Lower leg skin (tissue), 4 donors: ENCODE data around the gene GRIK3. TPM values are rescaled to one million over a fixed set of nuclear protein-coding genes. Genes with fewer than 3 reads are reported as not detected.

Experiments used
- DNase-seq, 2 donors: peaks; one replicate each; pipeline ENCODE4 v3.0.0-alpha.2; 2019; ENCODE audit warnings: low spot score in 2 of 2
- H3K4me3 ChIP-seq: fragments of 200-600 bp; sonication (generic); 2 replicates; pipeline ENCODE4 v1.5.1; 2017; ENCODE audit warnings: mild to moderate bottlenecking, low read depth; ENCODE audit not compliant: poor library complexity, severe bottlenecking
- CTCF ChIP-seq, 3 donors: fragments of 450-650 bp; IDR thresholded peaks; one replicate each; pipeline ENCODE4 v1.5.1; 2016; ENCODE audit warnings: antibody characterized with exemption in 3 of 3, mild to moderate bottlenecking in 3 of 3, moderate library complexity in 2 of 3
- POLR2A ChIP-seq, 2 donors: fragments of 450-650 bp; IDR thresholded peaks; one replicate each; pipeline ENCODE4 v1.6.1; 2016 to 2017; ENCODE audit warnings: antibody characterized with exemption in 2 of 2, mild to moderate bottlenecking in 1 of 2, moderate library complexity in 1 of 2
- WGBS, 2 donors: methylation state at CpG; one replicate each; pipeline ENCODE4 v1.1.5; 2018; 5-methylcytosine and 5-hydroxymethylcytosine counted together
- intact Hi-C: fragments of 100-400 bp; cut with DNase I; formaldehyde crosslinking; loops from one replicate; pipeline ENCODE4 v1.15.0; 2023; ENCODE audit warnings: low total_unique reads
- total RNA-seq, 4 donors: library from RNA; depleted of rRNA; stranded (reverse); fragments of >200 nt; gene quantifications; one replicate each; pipeline ENCODE4 v1.1.0, GENCODE V29; 2016

Gene GRIK3
- total RNA-seq, 4 donors from 2014 or later = 0.04 to 0.36 (median 0.19) TPM

GRCh38 chr1:36992139-36992943 lies 42.0 kb downstream of the GRIK3 start:
- DNase-seq = no peak
- 73 to 74% methylated on average over 8 of the region's 8 CpGs for WGBS, 2 donors
- intact Hi-C loops = no loop called here
- TF ChIP-seq CTCF (IDR thresholded peaks at IDR 0.05) (no peak), POLR2A (IDR thresholded peaks at IDR 0.05) (no peak)
- no peak overlapping the region for H3K4me3 ChIP-seq

DNA sequence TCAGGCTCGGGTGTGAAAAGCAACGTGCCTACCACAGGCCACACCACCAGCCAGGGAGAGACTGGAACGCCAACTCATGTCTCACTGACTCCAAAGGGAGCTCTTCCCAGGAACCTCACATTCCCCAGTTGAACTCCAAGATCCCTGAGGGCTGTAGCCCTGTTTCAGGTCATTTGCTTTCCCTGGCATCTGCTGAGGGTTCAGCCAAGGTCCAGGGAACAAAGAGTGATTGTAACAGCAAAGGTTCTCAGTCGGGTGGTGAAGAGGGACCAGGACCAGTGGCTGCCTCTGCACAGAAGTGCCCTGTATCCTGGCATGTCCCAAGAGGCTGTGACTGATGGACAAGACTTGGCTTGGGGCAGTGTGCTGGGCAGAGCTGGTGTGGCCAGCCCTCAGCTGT lies 42.8 kb downstream of the GRIK3 start:
- H3K4me3 ChIP-seq = no peak overlapping the region
- intact Hi-C loops = no loop called here
- TF ChIP-seq POLR2A (IDR thresholded peaks at IDR 0.05) = no peak
- no peak for TF ChIP-seq CTCF (IDR thresholded peaks at IDR 0.05)
- no peak for DNase-seq
- WGBS, 2 donors = 55 to 71% methylated on average over 4 of the region's 4 CpGs

DNA sequence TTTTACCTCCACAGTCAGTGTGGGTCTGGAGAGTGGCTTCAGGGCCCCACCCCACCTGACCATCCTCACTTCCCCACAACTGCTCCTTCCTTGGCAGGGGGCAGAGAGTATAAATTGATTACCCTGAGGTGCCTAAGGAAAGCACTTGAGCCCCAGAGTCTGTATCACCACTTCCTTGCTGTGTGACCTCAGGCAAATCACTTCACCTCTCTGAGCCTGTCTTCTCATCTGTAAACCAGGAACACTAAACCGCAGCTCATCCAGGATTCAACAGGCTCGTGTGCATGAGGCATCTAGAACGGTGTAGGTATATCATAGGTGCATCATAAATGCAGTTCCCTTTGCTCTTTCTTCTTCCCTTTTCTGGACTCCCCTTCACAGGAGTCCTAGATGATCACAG lies 43.4 kb downstream of the GRIK3 start:
- intact Hi-C loops = no loop called here
- H3K4me3 ChIP-seq = no peak overlapping the region
- no peak for DNase-seq
- TF ChIP-seq CTCF (IDR thresholded peaks at IDR 0.05) = no peak
- TF ChIP-seq POLR2A (IDR thresholded peaks at IDR 0.05) = no peak
- WGBS, 2 donors = 80 to 94% methylated on average over 3 of the region's 3 CpGs

DNA sequence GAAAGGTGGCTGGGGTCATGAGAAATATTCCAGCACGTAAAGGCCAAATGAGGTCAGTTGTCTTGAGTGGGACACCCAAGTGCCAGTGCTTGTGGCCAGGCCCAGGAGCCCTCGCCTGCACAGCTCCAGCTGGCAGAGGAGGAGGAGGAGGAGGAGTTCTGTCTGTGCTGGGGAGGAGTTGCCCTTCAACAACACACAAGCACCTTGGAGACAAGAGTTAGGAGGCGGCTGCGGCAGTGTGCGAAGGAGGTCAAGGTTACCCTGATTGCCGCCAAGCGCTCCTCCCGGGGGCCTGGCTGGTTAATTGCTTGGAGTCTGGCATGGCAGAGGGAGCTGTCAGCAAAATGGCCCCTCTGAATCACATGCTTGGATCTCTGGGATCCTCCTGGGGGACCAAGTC lies 45.1 kb downstream of the GRIK3 start:
- no peak overlapping the region for H3K4me3 ChIP-seq
- TF ChIP-seq CTCF (IDR thresholded peaks at IDR 0.05) = no peak
- no peak for TF ChIP-seq POLR2A (IDR thresholded peaks at IDR 0.05)
- 71 to 74% methylated on average over 8 of the region's 8 CpGs for WGBS, 2 donors
- no peak for DNase-seq
- intact Hi-C loops = no loop called here

GRCh38 chr1:36988741-36989193 lies 45.5 kb downstream of the GRIK3 start:
- WGBS, 2 donors = 50 to 53% methylated on average over 12 of the region's 12 CpGs
- H3K4me3 ChIP-seq = no peak overlapping the region
- no peak for DNase-seq
- intact Hi-C loops = no loop called here
- no peak for TF ChIP-seq CTCF (IDR thresholded peaks at IDR 0.05)
- no peak for TF ChIP-seq POLR2A (IDR thresholded peaks at IDR 0.05)

DNA sequence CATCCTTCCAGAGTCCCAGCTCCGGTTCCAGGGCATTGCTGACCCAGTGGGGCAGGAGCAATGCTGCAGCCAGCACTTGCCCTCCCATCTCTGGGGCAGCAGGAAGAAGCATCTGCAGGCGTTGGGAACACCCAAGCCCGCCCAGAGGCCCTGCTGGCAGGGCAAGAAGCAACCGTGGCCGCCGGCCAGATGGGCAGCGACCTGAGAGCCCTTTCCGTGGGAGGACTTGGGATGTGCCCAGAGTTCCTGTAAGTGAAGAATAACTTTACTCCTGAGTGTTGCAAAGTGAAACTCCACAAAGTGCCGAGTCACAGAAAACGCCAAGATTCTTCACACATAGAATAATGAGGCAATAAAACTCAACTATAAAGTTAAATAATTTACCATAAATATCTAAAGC lies 46.0 kb downstream of the GRIK3 start:
- WGBS, 2 donors = 46 to 54% methylated on average over 10 of the region's 10 CpGs
- TF ChIP-seq CTCF (IDR thresholded peaks at IDR 0.05) (no peak), POLR2A (IDR thresholded peaks at IDR 0.05) (no peak)
- no peak overlapping the region for H3K4me3 ChIP-seq
- intact Hi-C loops = no loop called here
- DNase-seq = no peak
